Lower leg skin (tissue), 3 donors: ENCODE data around the gene UBXN7.

ENCODE experiments used
- CTCF ChIP-seq, 3 donors: fragments of 450-650 bp; IDR thresholded peaks; one replicate each; pipeline ENCODE4 v1.5.1; 2016; ENCODE audit warnings: antibody characterized with exemption in 3 of 3, mild to moderate bottlenecking in 3 of 3, moderate library complexity in 2 of 3
- POLR2A ChIP-seq, 2 donors: fragments of 450-650 bp; IDR thresholded peaks; one replicate each; pipeline ENCODE4 v1.6.1; 2016 to 2017; ENCODE audit warnings: antibody characterized with exemption in 2 of 2, mild to moderate bottlenecking in 1 of 2, moderate library complexity in 1 of 2

- TF ChIP-seq CTCF (IDR thresholded peaks at IDR 0.05) (no peak), POLR2A (IDR thresholded peaks at IDR 0.05) (no peak)
Observed at GRCh38 chr3:196440041-196440537, 7.9 kb upstream of the UBXN7 start.
